ENCODE results near the gene EFCAB11.

DNA sequence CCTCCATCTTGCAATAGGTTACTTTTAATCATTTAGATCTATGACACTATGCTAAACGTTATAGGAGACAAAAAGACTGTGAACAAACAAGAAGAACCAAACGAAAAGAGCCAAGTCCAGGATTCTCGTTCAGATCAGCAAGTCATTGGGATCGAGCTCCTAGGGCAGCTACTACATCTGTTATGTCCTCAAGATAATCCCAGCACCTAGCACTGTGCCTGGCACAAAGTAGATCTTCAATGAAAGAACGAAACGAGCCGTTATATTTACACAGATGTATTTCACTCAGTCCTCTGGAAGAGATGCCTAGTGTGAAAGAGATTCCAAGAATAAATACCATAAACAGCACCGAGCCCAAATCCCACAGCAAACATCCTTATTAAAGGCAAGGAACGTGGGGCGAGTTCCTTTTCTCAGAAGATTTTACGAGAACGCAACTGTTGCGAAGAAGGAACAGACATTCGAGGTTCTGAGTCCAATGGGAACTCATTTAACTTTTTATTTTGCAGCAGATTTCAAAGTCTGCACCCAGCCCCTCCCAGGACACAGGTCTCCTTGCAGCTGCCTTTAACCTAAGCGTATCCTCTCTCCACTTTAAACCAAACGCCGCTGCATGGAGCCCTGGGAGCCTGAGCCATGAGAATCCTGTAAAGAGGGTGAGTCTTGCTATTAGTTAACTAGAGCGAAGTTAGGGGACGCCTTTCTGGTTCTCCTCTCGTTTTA is 653 bp upstream of the EFCAB11 start:
- TF ChIP-seq, protein P1, sequence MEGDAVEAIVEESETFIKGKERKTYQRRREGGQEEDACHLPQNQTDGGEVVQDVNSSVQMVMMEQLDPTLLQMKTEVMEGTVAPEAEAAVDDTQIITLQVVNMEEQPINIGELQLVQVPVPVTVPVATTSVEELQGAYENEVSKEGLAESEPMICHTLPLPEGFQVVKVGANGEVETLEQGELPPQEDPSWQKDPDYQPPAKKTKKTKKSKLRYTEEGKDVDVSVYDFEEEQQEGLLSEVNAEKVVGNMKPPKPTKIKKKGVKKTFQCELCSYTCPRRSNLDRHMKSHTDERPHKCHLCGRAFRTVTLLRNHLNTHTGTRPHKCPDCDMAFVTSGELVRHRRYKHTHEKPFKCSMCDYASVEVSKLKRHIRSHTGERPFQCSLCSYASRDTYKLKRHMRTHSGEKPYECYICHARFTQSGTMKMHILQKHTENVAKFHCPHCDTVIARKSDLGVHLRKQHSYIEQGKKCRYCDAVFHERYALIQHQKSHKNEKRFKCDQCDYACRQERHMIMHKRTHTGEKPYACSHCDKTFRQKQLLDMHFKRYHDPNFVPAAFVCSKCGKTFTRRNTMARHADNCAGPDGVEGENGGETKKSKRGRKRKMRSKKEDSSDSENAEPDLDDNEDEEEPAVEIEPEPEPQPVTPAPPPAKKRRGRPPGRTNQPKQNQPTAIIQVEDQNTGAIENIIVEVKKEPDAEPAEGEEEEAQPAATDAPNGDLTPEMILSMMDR (conservative IDR thresholded peaks at IDR 0.05 in 1 of 2, IDR thresholded peaks at IDR 0.05 in 1 of 2; ENCODE audit: low read depth in 1 of 2, low read length in 2 of 2) = no peak
- TF ChIP-seq EZH2 (IDR thresholded peaks at IDR 0.05; ENCODE audit: low read length, missing control alignments) = no peak

Data from fibroblast of lung (primary cell).